NCI-H524 (cell line): ENCODE data around the gene SYTL5.

Experiments used
- DNase-seq, 2 experiments: peaks; one replicate each; lab custom pipeline; 2025; lab: John Stamatoyannopoulos, UW

The SYTL5 gene

GRCh38 chrX:38138900-38139299 lies 132.5 kb downstream of the SYTL5 start:
- DNase-seq, result no peak

DNA sequence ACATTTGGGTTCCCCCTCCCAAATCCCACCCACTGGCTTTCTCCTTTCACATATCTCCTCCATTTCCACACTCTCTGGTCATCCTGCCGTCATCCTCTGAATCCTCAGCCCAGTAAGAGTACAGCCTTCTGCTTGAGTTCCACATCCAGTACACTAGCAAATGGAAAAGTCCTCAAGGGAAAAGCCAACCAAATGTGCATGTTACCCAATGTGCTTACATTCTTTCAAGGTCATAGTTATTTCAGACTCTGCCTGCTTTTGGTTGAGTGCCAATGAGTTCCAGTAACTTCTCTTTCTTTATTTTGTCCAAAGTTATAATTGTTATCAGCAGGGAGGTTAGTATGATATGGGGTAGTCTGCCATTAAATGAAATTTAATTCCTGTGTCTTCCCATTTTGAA lies 136.3 kb downstream of the SYTL5 start:
- no peak for DNase-seq

- no peak for DNase-seq
Observed at GRCh38 chrX:38149016-38149415, 142.7 kb downstream of the SYTL5 start.

DNA sequence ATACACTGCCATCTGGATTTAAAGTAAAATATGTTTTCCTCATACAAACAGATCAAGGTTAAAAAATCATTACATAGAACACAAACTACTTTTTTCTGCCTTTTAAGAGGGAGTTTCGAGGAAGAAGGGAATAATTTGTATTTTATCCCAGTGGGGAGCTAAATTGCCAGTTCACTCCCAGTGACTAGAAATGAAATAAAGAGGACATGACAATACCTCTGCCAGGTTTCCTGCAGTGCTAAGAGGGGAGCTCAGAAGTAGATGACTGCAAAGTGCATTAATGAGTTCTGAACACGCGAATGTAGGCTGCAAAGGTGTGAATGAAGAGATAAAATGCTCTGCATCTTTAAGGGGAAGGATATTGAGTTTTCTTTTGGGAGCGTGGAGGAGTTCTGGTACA lies 144.6 kb downstream of the SYTL5 start:
- DNase-seq, result no peak

GRCh38 chrX:38151441-38151840 lies 145.1 kb downstream of the SYTL5 start:
- DNase-seq, result no peak

- DNase-seq, result no peak
Observed at GRCh38 chrX:38154340-38154739, 148.0 kb downstream of the SYTL5 start.

- DNase-seq, result no peak
Observed at GRCh38 chrX:38154818-38155217, 148.5 kb downstream of the SYTL5 start.

GRCh38 chrX:38156838-38157237 lies 150.5 kb downstream of the SYTL5 start:
- DNase-seq, result no peak

GRCh38 chrX:38163193-38163592 lies 156.8 kb downstream of the SYTL5 start:
- no peak for DNase-seq

DNA sequence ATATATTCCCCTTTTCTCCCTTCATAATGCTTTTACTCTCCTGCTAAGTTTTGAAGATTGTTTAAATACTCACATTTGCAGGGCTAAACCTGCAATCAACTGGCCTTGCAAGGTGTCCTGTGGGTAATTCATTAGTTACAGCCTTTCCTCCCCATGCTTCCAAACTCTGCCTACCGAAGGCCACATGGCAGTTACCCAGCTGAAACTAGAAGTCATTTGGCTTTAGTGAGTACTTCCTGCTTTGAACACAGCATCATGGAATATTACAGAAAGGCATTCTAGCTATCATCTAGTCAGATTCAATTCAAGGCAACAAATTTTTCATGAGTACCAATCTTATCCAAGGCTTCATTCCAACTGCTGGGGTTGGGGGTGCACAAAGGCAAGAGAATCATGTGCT lies 158.7 kb downstream of the SYTL5 start:
- no peak for DNase-seq

DNA sequence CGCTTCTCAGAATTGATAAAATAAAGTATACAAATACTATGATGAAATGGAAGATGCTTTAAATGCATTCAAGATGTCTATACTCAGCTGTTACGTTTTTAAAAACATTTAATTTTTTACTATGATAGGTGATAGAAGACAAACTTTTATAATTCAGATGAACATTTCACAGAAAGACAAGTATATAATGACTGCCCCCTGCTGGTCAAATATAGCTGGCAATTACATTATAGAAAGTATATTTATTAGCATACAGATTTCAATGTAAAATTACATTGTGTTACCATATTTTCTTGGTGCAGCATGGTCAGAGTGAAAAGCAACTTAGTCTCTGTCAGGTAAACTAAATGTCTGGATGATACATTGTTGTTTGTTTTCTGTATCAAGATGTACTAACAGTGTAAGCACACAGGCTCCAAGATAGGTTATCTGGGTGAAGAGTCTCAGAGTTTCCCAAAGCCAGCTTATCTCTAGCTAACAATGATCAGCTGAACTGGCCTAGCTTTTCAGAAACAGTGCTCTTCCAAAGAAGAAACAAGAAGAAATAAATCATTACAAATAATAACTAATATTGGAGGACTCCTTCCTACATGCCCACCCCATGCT lies 160.2 kb downstream of the SYTL5 start:
- DNase-seq, result peak in 1 of 2 experiments; percentile 24

DNA sequence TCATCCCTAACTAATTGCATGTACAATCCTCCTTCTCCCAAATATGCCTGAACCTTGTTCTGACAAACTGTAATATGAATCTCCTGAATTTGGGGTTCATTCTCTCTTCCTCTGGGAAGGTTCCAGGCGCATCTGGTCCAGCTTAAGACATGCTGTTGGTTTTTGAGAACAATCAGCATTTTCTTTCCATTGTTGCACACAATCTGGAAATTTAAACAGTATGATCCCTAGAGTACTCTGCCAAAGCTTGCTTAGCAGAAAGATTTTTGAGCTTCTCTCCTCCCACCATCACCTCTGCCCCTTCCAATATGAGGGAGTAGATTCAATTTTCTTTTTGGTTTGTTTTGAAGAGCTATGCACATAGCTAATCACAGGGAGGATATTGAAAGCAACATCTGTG lies 164.2 kb downstream of the SYTL5 start:
- DNase-seq, result no peak

- DNase-seq, result no peak
Observed at GRCh38 chrX:38172596-38172995, 166.2 kb downstream of the SYTL5 start.

DNA sequence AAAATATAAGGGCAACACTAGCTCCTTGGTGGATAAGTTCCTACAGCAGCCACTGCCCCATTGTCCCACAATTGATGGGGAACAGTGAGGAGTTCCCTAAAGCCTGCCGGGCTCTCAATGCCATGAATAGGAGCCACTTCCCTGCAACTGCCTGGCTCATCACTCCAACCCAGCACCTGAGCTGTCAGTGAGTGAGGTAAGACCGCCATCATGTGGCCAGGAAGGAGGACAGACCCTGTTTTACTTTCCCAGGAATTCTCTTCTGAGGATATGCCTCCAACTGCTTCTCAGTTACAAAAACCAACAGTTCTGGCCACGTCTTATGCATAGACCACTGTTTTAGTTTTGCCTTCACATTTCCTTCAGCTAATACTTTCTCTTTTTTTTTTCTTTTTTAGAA lies 168.8 kb downstream of the SYTL5 start:
- peak; percentile 50 to 61 for DNase-seq

DNA sequence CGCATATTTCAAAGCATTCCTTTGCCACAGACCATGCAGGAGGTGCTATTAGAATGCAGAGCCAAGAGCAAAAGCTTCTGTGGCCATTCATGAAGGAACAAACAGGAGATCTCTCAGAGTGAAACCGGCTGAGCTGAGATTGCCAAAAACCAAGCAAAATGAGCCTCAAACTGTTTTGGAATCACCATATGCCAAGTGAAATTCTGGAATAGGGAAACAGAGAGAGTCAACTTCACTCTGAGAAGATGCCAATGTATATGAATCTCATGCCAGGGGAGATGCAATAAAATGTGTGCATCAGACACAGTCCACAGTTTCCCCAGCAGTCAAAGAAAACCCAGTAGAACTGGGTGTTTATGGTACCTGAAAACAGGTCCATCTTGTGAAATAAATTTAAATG lies 172.0 kb downstream of the SYTL5 start:
- no peak for DNase-seq
